HG03135 (cell line): ENCODE measurements around the gene ZNF385D.

Source experiments
- ATAC-seq: cut with Tn5 transposase; IDR thresholded peaks from one replicate; pipeline ENCODE4 v1.9.1; 2021; ENCODE audit warnings: mild to moderate bottlenecking, moderate library complexity; ENCODE audit not compliant: unreplicated experiment

Gene ZNF385D

DNA sequence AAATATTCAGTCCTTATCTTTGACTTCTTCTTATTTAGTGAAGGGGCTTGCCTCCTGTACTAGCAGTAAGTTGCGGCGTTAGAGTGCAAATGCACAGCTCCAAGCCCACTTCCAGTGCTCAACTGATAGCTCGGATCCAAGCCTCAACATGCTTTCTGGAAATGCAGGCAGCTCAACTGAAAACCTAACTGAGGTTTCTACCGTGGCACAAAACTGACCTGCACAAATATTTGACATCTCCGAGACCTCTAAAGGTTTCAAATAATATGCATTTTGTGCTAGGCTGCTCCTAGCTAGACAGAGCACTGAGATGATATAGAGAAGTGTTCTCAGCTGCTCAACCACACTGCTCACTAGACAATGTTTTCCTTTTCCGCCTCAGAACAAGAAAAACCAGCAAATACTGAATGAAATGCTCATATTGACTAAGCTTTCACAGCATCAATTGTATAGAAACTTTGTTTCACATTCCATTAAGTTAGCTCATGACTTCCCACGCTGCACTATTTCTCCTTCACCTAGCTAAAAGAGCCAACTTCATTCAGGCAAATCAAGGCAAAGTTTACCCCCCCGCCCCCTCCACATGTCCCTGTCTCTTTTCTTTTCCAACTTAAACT, 822 bp downstream of the ZNF385D start:
- ATAC-seq = no peak

- no peak for ATAC-seq
Measured at GRCh38 chr3:21747966-21748555, 2.9 kb downstream of the ZNF385D start.

DNA sequence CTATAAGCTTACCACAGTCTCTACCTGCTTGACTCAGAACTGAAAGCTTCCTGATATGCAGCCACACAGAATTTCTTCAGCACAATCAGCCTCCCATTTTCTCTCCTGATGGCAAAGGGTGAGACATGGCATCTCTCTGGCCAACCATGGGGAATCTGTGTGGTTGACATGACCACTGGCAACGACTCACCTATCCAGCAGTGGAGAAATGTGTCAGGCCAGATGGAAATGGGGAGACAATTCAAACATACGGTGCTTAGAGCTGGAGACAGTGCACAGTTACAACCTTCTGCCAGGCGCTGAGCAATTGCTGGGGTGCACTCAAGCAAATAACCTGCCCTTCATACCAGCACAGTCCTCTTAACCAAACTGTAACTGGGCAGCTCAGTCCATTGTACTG, 3.6 kb downstream of the ZNF385D start:
- ATAC-seq = no peak

- no peak for ATAC-seq
Measured at GRCh38 chr3:21745966-21746365, 5.0 kb downstream of the ZNF385D start.

- ATAC-seq = no peak
Measured at GRCh38 chr3:21744793-21745192, 6.2 kb downstream of the ZNF385D start.

GRCh38 chr3:21738935-21739702, 11.9 kb downstream of the ZNF385D start:
- ATAC-seq = no peak

GRCh38 chr3:21738283-21738682, 12.7 kb downstream of the ZNF385D start:
- no peak for ATAC-seq

DNA sequence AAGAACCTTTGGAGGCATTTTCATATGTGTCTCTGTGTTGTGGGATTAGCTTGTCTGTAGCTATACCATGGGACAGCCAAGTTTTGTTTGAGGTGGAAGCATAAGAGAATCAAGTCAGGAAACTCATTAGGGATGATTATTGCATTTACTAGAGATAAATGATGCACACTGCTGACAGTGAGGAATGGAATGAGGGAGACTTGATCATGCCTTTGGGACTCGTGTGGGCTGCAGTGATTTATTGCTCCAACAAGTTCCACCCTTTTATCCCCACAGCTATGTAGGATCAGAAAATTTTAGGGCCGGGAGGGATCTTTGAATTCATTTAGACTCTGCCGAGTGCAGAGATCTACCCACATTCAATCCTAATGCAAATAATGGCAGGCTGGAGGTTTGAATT, 16.3 kb downstream of the ZNF385D start:
- ATAC-seq = no peak

DNA sequence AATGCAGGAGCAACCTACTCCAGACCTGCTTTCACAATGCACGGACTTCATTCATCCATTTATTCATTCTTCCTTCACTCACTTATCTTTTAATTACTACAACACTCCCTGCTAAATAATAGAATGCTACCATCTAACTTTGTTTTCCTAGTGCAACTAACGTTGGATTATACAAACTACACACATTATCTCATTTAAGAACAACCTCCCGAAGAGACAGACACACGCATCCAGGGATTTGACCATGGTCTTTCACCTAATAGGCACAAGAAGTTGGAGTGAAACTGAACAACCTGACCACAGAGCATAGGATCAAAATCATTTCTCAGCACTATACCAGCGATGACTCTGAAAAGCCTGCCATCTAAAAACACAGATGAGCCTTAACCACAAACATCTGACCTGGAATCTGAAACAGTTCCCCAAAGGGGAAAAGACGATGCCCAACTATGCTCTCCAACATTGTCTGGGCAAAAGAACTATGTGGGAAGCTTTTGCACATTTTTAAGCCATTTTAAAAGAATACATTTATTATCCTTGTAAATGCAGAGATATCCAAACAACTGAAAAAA, 21.0 kb downstream of the ZNF385D start:
- no peak for ATAC-seq

GRCh38 chr3:21729331-21729730, 21.7 kb downstream of the ZNF385D start:
- ATAC-seq = no peak

- ATAC-seq = no peak
Measured at GRCh38 chr3:21722768-21723167, 28.2 kb downstream of the ZNF385D start.

GRCh38 chr3:21722301-21722700, 28.7 kb downstream of the ZNF385D start:
- ATAC-seq = no peak

GRCh38 chr3:21718943-21719591, 31.9 kb downstream of the ZNF385D start:
- no peak for ATAC-seq

GRCh38 chr3:21718161-21718765, 32.7 kb downstream of the ZNF385D start:
- no peak for ATAC-seq

DNA sequence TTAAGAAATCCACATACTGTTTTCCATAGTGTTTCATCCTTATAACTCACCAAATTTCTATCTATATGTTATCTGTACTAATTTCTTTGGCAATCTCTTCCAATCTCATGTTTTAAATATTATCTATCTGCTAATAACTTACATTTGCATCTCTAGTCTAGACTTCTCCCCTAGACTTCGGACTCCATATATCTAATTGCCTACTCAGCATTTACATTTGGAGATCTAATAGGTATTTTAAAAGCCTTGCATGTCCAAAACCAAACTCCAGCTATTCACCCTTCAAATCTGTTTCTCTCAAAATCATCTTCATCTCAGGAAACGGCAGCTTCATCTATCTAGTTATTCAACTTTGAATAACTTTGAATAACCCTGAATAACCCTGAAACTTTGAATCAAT, 35.3 kb downstream of the ZNF385D start:
- no peak for ATAC-seq

DNA sequence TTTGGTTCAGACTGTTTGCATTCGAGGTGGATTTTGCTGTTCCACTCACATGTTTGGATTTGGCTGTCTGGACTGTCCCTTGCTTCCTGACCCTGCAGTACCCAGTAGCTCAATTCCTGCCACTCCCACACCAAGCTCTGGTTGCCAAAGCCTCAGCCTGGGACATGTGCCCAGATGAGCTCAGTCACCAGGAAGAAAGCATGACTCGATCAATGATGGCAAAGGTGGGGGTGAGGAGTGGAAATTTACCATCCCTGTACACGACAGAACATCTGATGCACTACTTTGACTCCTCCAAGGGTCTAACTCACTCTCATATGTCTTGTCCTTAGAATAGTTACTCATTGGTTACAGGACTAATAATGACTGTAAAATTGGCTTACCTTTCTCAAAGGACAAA, 45.2 kb downstream of the ZNF385D start:
- ATAC-seq = no peak

- no peak for ATAC-seq
Measured at GRCh38 chr3:21704796-21705195, 46.2 kb downstream of the ZNF385D start.

- ATAC-seq = no peak
Measured at GRCh38 chr3:21703291-21703690, 47.7 kb downstream of the ZNF385D start.

- no peak for ATAC-seq
Measured at GRCh38 chr3:21697707-21698106, 53.3 kb downstream of the ZNF385D start.

GRCh38 chr3:21694506-21694905, 56.5 kb downstream of the ZNF385D start:
- ATAC-seq = no peak

DNA sequence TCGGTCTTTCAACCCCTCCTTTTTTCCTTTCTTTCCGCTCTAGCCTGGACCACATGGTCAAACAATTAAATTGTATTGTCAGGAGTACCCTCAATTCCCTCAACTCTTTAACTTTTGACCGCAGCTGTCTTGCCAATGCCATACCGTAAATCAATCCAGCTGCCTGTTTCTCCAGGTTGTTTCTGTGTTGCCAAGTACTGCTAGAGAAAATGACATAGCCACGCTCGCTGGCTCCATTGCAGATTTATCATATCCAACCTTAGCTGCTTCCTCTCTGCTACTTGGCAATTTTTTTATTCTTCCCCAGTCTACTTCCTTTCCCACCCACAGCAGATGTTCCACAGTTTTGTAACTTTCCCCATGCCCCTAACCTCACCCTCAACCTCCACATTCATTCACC, 60.0 kb downstream of the ZNF385D start:
- no peak for ATAC-seq
